ENCODE data around the gene UBP1. TPM values are rescaled to one million over a fixed set of nuclear protein-coding genes. Genes with fewer than 3 reads are reported as not detected.
"Not testable (repeated sequence)": the region's sequence is repeated elsewhere in the genome, so short reads cannot be mapped to it uniquely, and the experiment has no call there.

Gene UBP1
- polyA plus RNA-seq, 1 experiment: 104 TPM

- Histone ChIP-seq H3K27ac (ENCODE audit: low read depth, low read length) (no peak overlapping the region), H3K4me3 (ENCODE audit: low read depth, low read length) (no peak overlapping the region), H3K27me3 (ENCODE audit: control insufficient read depth, insufficient read depth, low read length) (no peaks in the 10 kb centered on the region), H3K9me3 (ENCODE audit: control insufficient read depth, insufficient read depth, low read length) (peaks cover 29% of the 10 kb centered on the region)
- TF ChIP-seq CTCF (IDR thresholded peaks at IDR 0.05; ENCODE audit: low read depth, low read length): no peak
- POLR2A ChIA-PET: no interaction called here
- no peak for DNase-seq (ENCODE audit: low read depth, low spot score)
- CTCF ChIA-PET: no interaction called here
Observed at GRCh38 chr3:33456756-33457155, 16.6 kb upstream of the UBP1 start.

GRCh38 chr3:33453331-33453761, 13.1 kb upstream of the UBP1 start:
- POLR2A ChIA-PET: no interaction called here

GRCh38 chr3:33451994-33452393, 11.8 kb upstream of the UBP1 start:
- H3K27ac ChIP-seq (ENCODE audit: low read depth, low read length); H3K27me3 ChIP-seq (ENCODE audit: control insufficient read depth, insufficient read depth, low read length); H3K9me3 ChIP-seq (ENCODE audit: control insufficient read depth, insufficient read depth, low read length); POLR2A ChIA-PET; DNase-seq (ENCODE audit: low read depth, low spot score); H3K4me3 ChIP-seq (ENCODE audit: low read depth, low read length); CTCF ChIA-PET: not testable (repeated sequence)

More at GRCh38 chr3:33453331-33453761, 13.1 kb upstream of the UBP1 start:
- no peak for DNase-seq (ENCODE audit: low read depth, low spot score)
- TF ChIP-seq CTCF (IDR thresholded peaks at IDR 0.05; ENCODE audit: low read depth, low read length): no peak
- Histone ChIP-seq H3K27ac (ENCODE audit: low read depth, low read length) (no peak overlapping the region), H3K27me3 (ENCODE audit: control insufficient read depth, insufficient read depth, low read length) (no peaks in the 10 kb centered on the region), H3K9me3 (ENCODE audit: control insufficient read depth, insufficient read depth, low read length) (peaks cover 17% of the 10 kb centered on the region), H3K4me3 (ENCODE audit: low read depth, low read length) (no peak overlapping the region)
- CTCF ChIA-PET: no interaction called here

- TF ChIP-seq CTCF (IDR thresholded peaks at IDR 0.05; ENCODE audit: low read depth, low read length): no peak
- ChIA-PET CTCF (no interaction called here), POLR2A (no interaction called here)
- H3K27ac ChIP-seq (ENCODE audit: low read depth, low read length): no peak overlapping the region
- H3K27me3 ChIP-seq (ENCODE audit: control insufficient read depth, insufficient read depth, low read length): no peaks in the 10 kb centered on the region
- H3K9me3 ChIP-seq (ENCODE audit: control insufficient read depth, insufficient read depth, low read length): no peaks in the 10 kb centered on the region
- no peak for DNase-seq (ENCODE audit: low read depth, low spot score)
- no peak overlapping the region for H3K4me3 ChIP-seq (ENCODE audit: low read depth, low read length)
Observed at GRCh38 chr3:33447958-33448357, 7.8 kb upstream of the UBP1 start.

- POLR2A ChIA-PET; CTCF ChIA-PET; H3K9me3 ChIP-seq (ENCODE audit: control insufficient read depth, insufficient read depth, low read length); DNase-seq (ENCODE audit: low read depth, low spot score); H3K27ac ChIP-seq (ENCODE audit: low read depth, low read length); H3K27me3 ChIP-seq (ENCODE audit: control insufficient read depth, insufficient read depth, low read length); H3K4me3 ChIP-seq (ENCODE audit: low read depth, low read length): not testable (repeated sequence)
Observed at GRCh38 chr3:33447256-33447625, 7.0 kb upstream of the UBP1 start.

- TF ChIP-seq CTCF (IDR thresholded peaks at IDR 0.05; ENCODE audit: low read depth, low read length): no peak
- H3K27ac ChIP-seq (ENCODE audit: low read depth, low read length): no peak overlapping the region
- no peak for DNase-seq (ENCODE audit: low read depth, low spot score)
- CTCF ChIA-PET: interaction anchor here (1.8 kb wide), 1 partner anchor 69 kb away, joined by 9 read pairs; no protein-coding TSS in a partner anchor
- POLR2A ChIA-PET: no interaction called here
- no peak overlapping the region for H3K4me3 ChIP-seq (ENCODE audit: low read depth, low read length)
- no peaks in the 10 kb centered on the region for H3K27me3 ChIP-seq (ENCODE audit: control insufficient read depth, insufficient read depth, low read length)
- H3K9me3 ChIP-seq (ENCODE audit: control insufficient read depth, insufficient read depth, low read length): no peaks in the 10 kb centered on the region; the same call in 1 of the 2 replicates
Observed at GRCh38 chr3:33442190-33442589, 2.0 kb upstream of the UBP1 start.
